DMS 273 treated with DMSO at 0.1 percent for 48 hours (cell line): ENCODE measurements around the gene LAMP1.
"Not testable (repeated sequence)": the region's sequence is repeated elsewhere in the genome, so short reads cannot be mapped to it uniquely, and the experiment has no call there.

Source experiments
- DNase-seq: peaks from one replicate; lab custom pipeline; 2025; lab: John Stamatoyannopoulos, UW

Gene LAMP1

GRCh38 chr13:113297370-113298042 is 467 bp downstream of the LAMP1 start:
- DNase-seq = no peak

GRCh38 chr13:113298043-113298945 is 1.3 kb downstream of the LAMP1 start:
- no peak for DNase-seq

GRCh38 chr13:113299951-113300350 is 2.9 kb downstream of the LAMP1 start:
- DNase-seq = no peak

GRCh38 chr13:113302986-113303385 is 5.9 kb downstream of the LAMP1 start:
- DNase-seq = no peak

GRCh38 chr13:113304121-113304520 is 7.1 kb downstream of the LAMP1 start:
- no peak for DNase-seq

GRCh38 chr13:113305208-113305607 is 8.2 kb downstream of the LAMP1 start:
- no peak for DNase-seq

- no peak for DNase-seq
Measured at GRCh38 chr13:113307491-113307890, 10.5 kb downstream of the LAMP1 start.

GRCh38 chr13:113309473-113309872 is 12.4 kb downstream of the LAMP1 start:
- DNase-seq = no peak

- DNase-seq = not testable (repeated sequence)
Measured at GRCh38 chr13:113314112-113314511, 17.1 kb downstream of the LAMP1 start.

- DNase-seq = not testable (repeated sequence)
Measured at GRCh38 chr13:113314895-113315470, 17.9 kb downstream of the LAMP1 start.

GRCh38 chr13:113315992-113316391 is 19.0 kb downstream of the LAMP1 start:
- no peak for DNase-seq

- no peak for DNase-seq
Measured at GRCh38 chr13:113317031-113317430, 20.0 kb downstream of the LAMP1 start.

GRCh38 chr13:113318956-113319355 is 21.9 kb downstream of the LAMP1 start:
- no peak for DNase-seq

GRCh38 chr13:113319371-113319770 is 22.3 kb downstream of the LAMP1 start:
- no peak for DNase-seq

GRCh38 chr13:113320226-113320875 is 23.3 kb downstream of the LAMP1 start:
- DNase-seq = no peak

GRCh38 chr13:113321546-113321945 is 24.5 kb downstream of the LAMP1 start:
- DNase-seq = no peak

GRCh38 chr13:113322043-113322461 is 25.0 kb downstream of the LAMP1 start:
- DNase-seq = no peak

GRCh38 chr13:113322890-113323651 is 26.0 kb downstream of the LAMP1 start:
- no peak for DNase-seq

GRCh38 chr13:113323869-113324268 is 26.8 kb downstream of the LAMP1 start:
- DNase-seq = no peak

GRCh38 chr13:113324398-113324797 is 27.4 kb downstream of the LAMP1 start:
- no peak for DNase-seq

GRCh38 chr13:113325779-113326178 is 28.7 kb downstream of the LAMP1 start:
- no peak for DNase-seq

- DNase-seq = no peak
Measured at GRCh38 chr13:113327391-113327765, 30.3 kb downstream of the LAMP1 start.
